Ramos (cell line): ENCODE results near the gene SLC2A4.

Experiments used
- in situ Hi-C: fragments of 300-500 bp; cut with MboI; formaldehyde crosslinking; loops from one replicate; pipeline ENCODE4 v1.14.3; 2022; ENCODE audit warnings: low sequenced_read_pairs; ENCODE audit not compliant: unreplicated experiment

SLC2A4 gene

DNA sequence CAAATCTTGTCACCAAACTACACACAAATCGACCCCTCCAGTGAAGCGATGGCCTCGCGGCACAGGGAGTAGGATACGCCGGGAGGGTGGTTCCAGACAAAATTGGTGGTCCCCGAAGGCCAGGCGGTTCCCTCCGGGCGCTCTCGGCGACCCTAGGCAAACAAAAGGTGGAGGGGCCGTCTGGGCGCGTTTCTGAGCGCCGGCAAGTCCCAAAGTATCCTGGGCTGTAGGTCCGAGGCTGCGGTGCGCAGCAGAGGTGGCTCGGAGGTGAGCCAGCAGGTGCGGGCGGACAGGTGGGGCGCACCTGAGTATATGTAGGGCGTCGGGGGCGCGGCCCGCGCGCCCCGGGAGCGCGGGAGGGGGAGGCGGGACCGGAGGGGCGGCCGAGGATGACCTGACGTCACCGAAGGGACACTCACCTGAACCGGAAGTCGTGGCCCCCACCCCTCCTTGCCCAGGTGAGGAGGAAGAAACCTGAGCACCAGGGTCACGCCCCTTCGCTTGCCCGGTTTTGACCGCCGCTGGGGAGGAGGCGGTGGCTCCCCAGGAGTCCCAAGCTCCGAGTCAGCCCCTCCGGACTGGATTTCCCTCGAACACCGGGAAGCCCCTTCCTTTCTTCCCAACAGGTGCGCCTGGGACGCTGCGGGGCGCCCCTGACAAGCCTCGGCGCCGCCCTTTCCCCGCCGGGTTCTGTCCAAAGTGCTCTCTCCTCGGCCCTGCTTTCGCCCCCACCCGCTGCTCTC is 19.2 kb upstream of the SLC2A4 start, which contains the start of gene CLDN7:
Gene CLDN7, minus strand, starts transcription at position 287 of the 743 bp plus-strand sequence. CDS start 435 bp downstream, outside the sequence.
- in situ Hi-C loops: no loop called here

DNA sequence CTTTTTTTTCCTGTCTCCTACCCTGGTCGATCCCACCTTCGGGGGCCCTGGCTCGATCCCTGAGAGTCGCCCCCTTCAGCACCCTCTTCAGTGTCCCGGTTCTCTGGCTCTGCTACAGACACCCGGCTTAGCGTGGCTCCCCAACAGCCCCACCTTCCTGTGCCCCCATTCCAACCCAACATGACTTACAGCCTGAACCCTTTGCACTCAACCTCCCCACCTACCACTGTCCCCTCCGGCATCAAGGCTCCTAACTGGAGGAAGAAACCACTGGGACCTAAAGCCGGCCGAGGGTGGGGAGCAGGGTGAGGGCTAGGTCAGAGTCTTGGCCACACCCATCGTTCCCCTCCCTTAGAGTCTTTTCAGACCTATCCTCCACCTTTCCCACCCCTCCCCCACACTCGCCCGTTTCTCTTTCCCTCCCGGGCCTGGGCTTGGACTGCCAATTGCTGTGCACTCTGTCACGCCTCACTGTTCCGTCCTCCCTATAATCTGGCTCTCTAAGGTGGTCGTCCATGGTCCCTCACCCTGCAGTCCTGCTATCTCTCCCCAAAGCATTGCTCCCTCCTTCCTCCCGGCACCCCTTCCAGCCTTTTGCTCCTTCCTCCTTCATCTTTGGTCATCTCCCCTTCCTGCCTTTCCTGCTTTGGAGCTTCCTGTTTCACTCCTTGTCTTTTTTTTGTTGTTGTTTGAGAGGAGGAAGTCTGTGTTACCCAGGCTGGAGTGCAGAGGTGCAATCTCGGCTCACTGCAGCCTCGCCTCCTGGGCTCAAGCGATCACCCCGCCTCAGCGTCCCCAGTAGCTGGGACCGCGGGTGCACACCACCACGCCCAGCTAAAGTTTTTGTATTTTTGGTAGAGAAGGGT is 18.4 kb upstream of the SLC2A4 start:
- in situ Hi-C loops: no loop called here

DNA sequence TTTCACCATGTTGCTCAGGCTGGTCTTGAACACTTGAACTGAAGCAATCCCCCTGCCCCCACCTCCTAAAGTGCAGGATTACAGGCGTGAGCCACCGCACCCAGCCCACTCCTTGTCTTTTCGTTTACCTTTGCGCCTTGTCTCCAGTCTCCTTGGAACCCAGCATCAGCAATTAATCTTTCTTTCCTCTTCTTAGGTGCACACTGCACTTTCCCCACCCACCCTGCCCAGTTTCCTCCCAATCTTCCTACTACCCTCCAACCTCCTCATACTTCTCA is 17.8 kb upstream of the SLC2A4 start:
- in situ Hi-C loops: no loop called here

DNA sequence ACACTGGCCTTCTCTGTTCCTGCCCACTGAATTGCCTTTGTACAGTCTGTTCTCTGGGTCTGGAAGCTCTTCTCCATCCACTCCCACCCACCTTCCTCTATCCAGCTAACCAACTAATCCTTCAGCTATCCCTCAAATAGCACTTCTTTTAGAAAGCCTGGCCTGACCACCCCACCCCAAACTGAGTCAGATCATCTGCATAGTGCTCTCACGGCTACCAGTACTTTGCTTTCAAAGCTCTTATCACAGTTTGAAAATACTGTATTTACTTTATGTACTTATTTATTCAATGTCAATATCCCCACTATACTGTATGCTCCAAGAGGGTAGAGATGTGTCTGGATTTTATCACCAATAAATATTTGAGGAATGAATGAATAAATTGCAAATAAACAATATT is 14.7 kb upstream of the SLC2A4 start:
- in situ Hi-C loops: no loop called here

DNA sequence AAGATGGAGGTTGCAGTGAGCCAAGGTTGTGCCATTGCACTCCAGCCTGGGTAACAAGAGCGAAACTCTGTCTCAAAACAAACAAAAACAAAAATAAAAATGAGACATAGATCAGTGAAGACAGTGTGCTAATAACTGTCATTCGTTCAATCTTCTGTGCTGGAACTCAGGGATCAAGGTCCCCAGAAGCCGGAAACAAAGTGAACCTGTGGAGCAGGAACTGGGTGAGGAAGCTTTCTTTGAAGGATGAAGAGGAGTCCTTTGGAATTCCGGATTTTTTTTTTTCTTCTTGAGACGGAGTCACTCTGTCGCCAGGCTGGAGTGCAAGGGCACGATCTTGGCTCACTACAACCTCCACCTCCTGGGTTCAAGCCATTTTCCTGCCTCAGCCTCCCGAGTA is 2.1 kb upstream of the SLC2A4 start:
- in situ Hi-C loops: loop anchor here (10.0 kb wide), 1 partner anchor 65 kb away; no protein-coding TSS in a partner anchor

DNA sequence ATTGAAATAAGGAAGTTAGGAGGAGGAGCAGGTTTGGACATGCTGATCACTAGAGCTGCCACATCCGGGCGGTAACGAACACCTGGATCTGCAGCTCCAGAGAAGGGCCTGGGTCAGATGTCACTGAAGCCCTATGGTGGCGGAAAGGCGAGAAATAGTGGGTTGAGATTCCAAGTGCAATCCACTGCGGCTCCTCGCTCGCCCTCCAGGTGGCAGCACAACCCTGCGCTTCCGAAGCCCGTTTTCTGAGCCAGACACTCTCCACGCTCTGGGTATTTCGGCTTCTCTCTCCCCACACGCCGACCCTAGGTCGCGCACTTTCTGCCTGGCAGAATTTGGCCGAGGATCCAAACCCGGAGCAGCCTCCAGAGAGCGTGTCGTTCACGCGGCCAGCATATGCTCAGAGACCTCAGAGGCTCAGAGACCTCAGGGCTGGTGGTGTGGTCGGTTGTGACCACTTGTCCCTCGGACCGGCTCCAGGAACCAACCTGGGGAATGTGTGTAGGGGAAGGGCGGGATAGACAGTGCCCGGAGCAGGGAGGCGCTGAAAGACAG is 922 bp upstream of the SLC2A4 start:
- in situ Hi-C loops: no loop called here

DNA sequence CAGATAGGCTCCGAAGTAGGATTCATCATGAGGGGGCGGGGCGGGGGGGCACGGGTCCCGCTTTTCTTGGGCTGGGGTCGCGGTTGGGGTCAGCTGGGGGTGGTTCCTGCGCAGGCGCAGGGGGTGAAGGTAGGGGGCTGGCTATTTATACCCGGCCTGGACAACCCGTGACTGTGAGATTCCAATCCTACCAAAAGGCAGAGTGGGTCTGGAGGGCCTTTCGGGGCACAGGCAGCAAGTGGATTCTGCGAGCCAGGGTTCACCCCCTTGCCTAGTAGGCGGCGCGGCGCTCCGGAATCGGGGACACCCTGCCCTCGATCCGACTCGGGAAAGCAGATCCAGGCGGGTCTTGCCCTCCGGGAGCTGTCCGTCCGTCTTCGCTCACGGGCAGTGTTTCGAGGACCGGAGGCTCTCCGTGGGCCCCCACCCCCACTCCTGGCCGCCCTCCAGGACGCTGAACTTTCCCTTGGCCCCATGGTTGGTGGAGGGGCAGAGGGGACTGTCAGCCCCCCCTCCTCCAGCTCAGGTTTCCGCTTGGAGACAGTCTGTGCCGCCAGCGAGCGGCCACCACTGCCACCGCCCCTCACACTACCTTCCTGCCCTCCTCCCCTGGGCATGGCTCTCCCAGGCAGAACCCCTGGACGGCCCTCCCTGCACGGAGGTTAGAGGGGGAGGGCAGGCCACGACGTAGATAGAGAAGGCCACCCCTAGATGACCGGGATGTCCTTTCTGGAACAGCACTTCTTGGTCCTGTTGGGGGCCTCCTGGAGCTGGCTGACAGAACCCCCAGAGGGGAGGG is 634 bp downstream of the SLC2A4 start:
- in situ Hi-C loops: no loop called here

DNA sequence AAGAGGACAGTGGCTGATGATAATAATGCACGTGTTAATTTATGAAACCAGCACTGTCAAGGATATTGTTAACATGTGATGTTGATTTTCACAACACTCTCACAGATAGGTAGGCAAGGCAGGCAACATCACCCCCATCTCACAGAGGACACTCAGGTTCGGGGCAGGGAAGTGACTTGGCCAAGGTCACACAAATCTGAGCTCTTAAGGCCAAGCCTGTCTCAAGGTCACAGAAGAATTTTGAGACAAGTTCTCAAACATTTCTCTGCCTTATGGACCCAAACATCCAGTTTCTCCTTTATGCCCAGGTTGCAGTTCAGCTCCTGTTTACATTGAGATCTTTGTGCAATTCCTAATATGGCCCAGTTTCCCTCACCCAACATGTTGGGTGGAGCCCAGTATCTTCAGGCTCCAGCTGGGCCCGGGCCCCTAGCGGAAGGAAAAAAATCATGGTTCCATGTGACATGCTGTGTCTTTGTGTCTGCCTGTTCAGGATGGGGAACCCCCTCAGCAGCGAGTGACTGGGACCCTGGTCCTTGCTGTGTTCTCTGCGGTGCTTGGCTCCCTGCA is 1.3 kb downstream of the SLC2A4 start:
- in situ Hi-C loops: no loop called here

DNA sequence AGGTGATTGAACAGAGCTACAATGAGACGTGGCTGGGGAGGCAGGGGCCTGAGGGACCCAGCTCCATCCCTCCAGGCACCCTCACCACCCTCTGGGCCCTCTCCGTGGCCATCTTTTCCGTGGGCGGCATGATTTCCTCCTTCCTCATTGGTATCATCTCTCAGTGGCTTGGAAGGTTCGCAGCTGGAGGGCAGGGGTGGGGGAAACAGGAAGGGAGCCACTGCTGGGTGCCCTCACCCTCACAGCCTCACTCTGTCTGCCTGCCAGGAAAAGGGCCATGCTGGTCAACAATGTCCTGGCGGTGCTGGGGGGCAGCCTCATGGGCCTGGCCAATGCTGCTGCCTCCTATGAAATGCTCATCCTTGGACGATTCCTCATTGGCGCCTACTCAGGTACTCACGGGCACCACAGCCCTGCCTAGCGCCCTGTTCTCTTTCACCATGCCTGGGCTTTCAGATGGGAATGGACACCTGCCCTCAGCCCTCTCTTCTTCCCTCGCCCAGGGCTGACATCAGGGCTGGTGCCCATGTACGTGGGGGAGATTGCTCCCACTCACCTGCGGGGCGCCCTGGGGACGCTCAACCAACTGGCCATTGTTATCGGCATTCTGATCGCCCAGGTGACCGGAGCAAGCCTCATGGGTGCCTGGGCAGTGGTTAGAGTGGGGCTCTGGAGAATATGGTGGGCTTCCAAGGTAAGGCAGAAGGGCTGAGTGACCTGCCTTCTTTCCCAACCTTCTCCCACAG is 2.1 kb downstream of the SLC2A4 start:
- in situ Hi-C loops: no loop called here

DNA sequence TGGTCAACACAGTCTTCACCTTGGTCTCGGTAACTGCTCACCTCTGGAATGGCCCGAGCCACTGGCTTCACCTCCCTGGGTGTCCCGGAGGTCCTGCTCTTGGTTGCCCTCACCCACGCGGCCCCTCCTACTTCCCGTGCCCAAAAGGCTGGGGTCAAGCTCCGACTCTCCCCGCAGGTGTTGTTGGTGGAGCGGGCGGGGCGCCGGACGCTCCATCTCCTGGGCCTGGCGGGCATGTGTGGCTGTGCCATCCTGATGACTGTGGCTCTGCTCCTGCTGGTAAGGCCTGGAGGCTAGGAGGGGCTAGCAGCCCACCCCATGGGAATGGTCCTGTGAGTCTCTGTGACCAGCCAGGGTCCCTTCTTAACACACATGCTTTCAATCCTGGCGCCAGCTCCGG is 3.4 kb downstream of the SLC2A4 start:
- in situ Hi-C loops: no loop called here

DNA sequence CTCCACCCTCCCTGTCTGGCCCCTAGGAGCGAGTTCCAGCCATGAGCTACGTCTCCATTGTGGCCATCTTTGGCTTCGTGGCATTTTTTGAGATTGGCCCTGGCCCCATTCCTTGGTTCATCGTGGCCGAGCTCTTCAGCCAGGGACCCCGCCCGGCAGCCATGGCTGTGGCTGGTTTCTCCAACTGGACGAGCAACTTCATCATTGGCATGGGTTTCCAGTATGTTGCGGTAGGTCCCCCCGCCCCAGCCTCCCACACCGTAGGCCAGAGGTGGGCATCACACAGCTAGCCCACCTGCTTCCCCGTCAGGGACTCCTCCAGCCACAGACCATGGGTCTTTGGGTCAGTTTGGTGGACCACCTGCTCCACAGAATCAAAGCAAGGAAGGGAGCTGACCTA is 4.2 kb downstream of the SLC2A4 start:
- in situ Hi-C loops: no loop called here

DNA sequence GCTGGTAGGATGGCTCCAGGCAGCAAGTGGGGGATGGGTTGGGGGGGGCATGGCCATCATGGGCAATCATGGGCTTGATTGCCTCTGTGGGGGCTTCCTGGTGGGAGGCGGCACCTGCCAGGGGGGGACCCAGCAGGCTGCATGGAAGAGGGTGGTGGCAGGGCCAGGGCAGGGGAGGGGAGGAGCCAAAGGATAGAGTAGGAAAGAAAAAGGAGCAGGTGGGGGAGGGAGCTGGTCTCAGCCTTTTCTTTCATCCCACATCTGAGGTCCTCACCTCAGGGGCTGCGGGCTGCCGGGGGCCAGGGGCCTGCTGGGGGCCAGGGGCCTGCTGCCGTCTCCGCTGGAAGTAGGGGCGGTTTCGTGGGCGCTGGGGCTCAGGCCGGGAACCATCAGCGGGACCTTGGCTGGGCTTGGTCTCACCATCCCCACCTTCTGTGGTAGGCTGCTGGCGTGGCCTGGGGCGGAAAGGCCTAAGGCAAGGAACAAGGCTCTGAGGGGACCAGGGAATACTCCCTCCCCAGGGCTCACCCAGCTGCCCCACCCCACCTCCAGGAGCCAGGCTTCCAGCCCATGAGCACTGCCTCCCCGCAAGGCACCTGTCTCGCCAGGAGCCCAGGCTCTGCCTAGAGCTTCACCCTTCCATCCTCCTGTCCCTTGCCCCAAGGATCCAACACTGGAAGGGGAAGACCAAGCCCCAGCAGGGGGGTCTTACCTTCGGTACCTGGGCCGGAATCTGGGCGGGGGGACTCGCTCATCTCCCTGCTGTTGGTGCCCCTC is 7.9 kb downstream of the SLC2A4 start:
- in situ Hi-C loops: no loop called here

DNA sequence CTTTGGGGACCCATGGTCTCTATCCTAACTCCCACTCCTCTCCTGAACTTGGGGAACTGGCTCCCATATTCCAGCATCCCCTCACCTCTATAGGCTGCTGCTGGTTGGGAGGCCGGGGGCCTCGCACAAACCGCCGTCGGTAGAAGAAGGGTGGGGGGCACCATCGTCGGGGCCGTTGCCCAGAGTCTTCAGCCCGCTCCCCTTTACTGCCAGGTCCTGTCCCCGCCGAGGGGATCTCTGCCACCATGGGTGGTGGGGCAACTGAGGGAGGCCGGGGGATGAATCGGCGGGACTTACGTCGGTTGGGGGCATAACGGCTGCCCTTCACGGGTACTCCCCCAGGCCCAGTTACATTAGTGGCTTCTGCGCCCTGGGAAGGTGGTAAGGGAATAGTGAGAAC is 8.6 kb downstream of the SLC2A4 start:
- in situ Hi-C loops: no loop called here

DNA sequence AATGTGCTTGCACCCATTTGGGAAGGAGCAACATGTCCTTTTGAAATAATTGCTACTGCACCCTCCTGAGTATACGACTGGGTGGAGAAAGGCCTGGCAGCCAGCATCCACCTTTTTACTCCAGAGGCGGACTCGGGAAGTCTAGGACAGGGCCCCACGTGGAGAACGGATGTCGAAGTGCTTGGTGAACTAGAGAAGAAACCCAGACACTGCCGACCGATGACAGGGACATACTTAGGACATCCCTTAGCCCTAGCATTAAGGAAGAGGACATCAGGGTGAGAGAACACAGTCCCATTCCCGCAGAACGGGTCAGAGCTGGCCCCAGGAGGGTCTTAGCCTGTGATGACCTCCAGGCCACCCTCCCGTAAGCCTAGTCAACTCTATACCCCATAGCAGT is 9.2 kb downstream of the SLC2A4 start:
- in situ Hi-C loops: no loop called here

DNA sequence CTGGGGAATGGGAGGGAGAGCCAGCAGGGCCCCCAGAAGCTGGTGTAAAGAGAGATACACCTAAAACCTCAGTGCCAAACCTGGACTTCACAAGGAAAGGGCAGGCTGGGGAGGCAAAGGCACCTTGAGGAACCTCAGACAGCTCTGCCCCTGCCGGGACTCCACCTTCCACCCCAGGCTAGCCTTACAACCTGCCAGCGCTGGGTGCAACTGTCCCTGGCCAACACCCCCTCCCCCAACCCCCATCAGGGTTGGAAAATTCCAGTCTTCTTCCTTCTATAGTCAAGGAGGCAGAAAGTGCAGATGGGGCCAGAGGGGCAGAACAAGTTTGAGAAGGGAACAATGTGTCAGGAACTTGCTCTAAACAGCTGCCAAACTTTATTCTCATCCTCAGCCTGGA is 10.7 kb downstream of the SLC2A4 start:
- in situ Hi-C loops: no loop called here

DNA sequence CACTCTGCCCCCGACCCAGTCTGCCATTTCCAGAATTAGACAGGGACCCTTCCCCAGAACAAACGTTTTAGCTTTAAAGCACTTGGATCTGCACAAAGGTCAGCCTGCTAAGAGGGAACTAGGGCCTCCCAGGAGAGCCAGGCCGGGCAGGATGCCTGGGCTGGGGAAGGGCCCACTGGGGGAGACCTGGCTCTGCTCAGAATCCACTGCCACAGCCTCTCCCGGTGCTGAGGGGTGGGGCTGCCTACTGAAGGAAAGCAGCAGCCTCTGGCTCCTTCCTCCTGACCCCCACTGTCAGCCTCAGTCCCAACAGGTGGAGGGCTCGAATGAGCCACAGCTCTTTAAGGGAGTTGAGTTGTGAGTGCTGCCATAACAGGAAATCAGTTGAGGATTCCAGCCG is 11.2 kb downstream of the SLC2A4 start:
- in situ Hi-C loops: no loop called here

DNA sequence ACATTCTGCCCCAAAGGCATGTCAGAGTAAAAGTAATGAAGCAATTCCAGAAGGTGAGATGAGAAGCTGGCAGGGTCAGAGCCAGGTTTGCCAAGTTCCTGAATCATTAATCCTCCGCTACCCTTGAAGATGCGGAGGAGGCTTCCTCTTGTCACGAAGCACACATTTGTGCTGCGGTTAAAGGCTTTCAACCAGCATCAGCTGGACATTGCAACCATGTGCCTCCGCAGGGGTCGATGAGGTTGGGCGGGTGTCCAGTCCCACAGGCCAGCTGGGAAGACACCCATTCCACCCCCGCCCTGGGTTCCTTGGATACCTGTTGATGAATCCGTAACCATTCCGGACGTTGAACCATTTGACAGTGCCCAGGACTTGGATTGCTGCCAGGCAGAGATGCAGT is 11.6 kb downstream of the SLC2A4 start:
- in situ Hi-C loops: no loop called here

DNA sequence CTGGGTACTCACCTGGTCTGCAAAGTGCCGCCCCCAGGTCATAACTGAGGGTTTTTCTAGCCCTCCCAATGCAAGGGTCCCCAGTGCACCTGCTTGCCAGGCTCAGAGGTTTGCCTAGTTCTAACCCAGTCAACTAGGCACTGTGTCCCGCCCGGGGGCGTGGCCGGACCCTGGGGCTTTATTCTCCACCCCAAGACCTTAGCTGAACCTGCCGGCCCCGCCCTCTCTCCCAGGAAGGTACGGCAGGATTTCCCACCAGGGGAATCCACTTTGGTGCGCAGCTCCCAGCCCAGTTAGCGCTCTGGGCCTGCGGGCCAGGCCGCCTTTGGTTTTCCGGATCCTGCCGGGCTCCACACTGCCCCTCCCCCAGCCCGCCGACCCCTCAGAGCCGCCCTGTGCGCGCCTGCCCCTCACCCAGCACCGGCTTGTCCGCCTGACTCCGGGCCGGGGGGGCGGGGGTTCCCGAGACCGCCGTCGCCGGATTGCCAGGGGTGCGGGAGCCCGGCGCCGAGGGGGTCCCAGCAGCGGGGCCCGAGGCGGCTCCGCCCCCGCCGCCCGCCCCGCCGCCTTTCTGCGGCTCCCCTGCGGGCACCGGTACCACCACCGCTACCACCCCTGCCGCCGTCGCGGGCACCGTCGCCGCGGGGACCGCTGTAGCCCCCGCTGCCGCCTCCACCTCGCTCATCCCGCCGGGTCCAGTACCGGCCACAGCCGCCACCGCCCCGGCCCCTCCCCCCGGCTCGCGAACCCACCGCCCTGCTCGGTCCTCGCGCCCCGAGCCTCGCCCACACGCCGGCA is 12.5 kb downstream of the SLC2A4 start:
- in situ Hi-C loops: no loop called here
